Lower leg skin (tissue), 3 donors: ENCODE results near the gene MINK1.

Source experiments
- CTCF ChIP-seq, 3 donors: fragments of 450-650 bp; IDR thresholded peaks; one replicate each; pipeline ENCODE4 v1.5.1; 2016; ENCODE audit warnings: antibody characterized with exemption in 3 of 3, mild to moderate bottlenecking in 3 of 3, moderate library complexity in 2 of 3
- POLR2A ChIP-seq, 2 donors: fragments of 450-650 bp; IDR thresholded peaks; one replicate each; pipeline ENCODE4 v1.6.1; 2016 to 2017; ENCODE audit warnings: antibody characterized with exemption in 2 of 2, mild to moderate bottlenecking in 1 of 2, moderate library complexity in 1 of 2

DNA sequence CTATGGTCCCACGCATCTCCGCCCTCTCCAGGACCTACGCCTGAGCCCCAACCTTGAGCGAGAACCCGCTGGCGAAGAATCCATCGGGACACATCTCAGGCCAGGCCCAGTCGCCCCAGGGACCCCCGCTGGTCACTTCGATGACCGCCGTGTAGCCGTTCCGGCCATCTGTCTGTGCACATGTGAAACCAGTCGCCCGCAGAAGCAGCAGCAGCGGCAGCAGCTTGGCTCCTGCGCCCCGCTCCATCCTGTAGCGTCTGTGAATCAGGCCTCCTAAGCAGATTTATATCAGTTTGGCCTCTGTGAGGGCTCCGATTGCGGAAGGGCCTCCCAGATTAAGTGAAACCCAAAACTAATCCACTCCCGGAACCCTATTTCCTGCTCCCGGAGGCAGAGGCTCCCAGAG is 47.0 kb upstream of the MINK1 start, which contains the start of gene VMO1:
- TF ChIP-seq CTCF (IDR thresholded peaks at IDR 0.05) = no peak
- no peak for TF ChIP-seq POLR2A (IDR thresholded peaks at IDR 0.05)
